SK-N-SH (cell line): ENCODE measurements around the gene ABCC4. TPM values are rescaled to one million over a fixed set of nuclear protein-coding genes. Genes with fewer than 3 reads are reported as not detected.

Experiments used
- CTCF ChIA-PET: fragments of 300-600, 350-600 bp; formaldehyde crosslinking; extraction: SDS; loops from one replicate; lab custom pipeline; 2021; lab: Yijun Ruan, JAX
- POLR2A ChIA-PET: fragments of 350-600 bp; sonication (Branson Sonifier 250); formaldehyde crosslinking; extraction: SDS; loops from one replicate; lab custom pipeline; 2020; ENCODE audit warnings: antibody characterized with exemption, inconsistent platforms; lab: Yijun Ruan, JAX
- DNase-seq: peaks from one replicate; pipeline ENCODE4 v3.0.0; 2012
- H2AFZ ChIP-seq: fragments of 200-600 bp; sonication (generic); 2 replicates; pipeline ENCODE4 v1.8.1; 2016; ENCODE audit warnings: antibody characterized with exemption, mild to moderate bottlenecking, low read depth
- H3F3A ChIP-seq: fragments of 200-600 bp; sonication (generic); replicated peaks from 2 replicates; pipeline ENCODE3; 2016; ENCODE audit warnings: antibody characterized with exemption, mild to moderate bottlenecking; ENCODE audit not compliant: insufficient read depth
- H3K27ac ChIP-seq, 2 experiments: fragments of 200-500 bp in 1 of 2; fragments of 200-600 bp in 1 of 2; sonication (Bioruptor generic) in 1 of 2; sonication (generic), shearing (Covaris generic) in 1 of 2; 2 replicates each; pipeline versions ENCODE4 v1.5.1 to v1.6.1; 2014 to 2016; ENCODE audit warnings: low read depth in 2 of 2, inconsistent platforms in 1 of 2, low read length in 1 of 2, mild to moderate bottlenecking in 1 of 2, mixed read lengths in 1 of 2
- H3K27me3 ChIP-seq: fragments of 200-600 bp; sonication (generic), shearing (Covaris generic); 2 replicates; pipeline ENCODE4 v1.6.1; 2016; ENCODE audit warnings: mixed run types; ENCODE audit not compliant: insufficient read depth
- H3K36me3 ChIP-seq, 2 experiments: fragments of 200-500 bp in 1 of 2; fragments of 200-600 bp in 1 of 2; sonication (Bioruptor generic) in 1 of 2; sonication (generic) in 1 of 2; replicated peaks in 1 of 2; 2 replicates each; pipeline versions ENCODE3 to v1.5.1; 2014 to 2016; ENCODE audit warnings: low read length in 1 of 2, mild to moderate bottlenecking in 1 of 2; ENCODE audit not compliant: insufficient read depth in 2 of 2, control insufficient read depth in 1 of 2
- H3K4me1 ChIP-seq, 2 experiments: fragments of 200-500 bp in 1 of 2; fragments of 200-600 bp in 1 of 2; sonication (Bioruptor generic) in 1 of 2; sonication (generic), shearing (Covaris generic) in 1 of 2; 2 replicates each; pipeline versions ENCODE4 v1.5.1 to v1.6.1; 2014 to 2016; ENCODE audit warnings: low read depth in 1 of 2, low read length in 1 of 2, mixed run types in 1 of 2; ENCODE audit not compliant: insufficient read depth in 2 of 2, control insufficient read depth in 1 of 2
- H3K4me2 ChIP-seq: fragments of 200-600 bp; sonication (generic), shearing (Covaris generic); 2 replicates; pipeline ENCODE4 v1.6.1; 2017; ENCODE audit warnings: mixed run types
- H3K4me3 ChIP-seq, 2 experiments: fragments of 200-500 bp in 1 of 2; fragments of 200-600 bp in 1 of 2; sonication (Bioruptor generic) in 1 of 2; sonication (generic), shearing (Covaris generic) in 1 of 2; 2 replicates each; pipeline versions ENCODE4 v1.5.1 to v1.8.1; 2014 to 2016; ENCODE audit warnings: low read depth in 2 of 2, inconsistent platforms in 1 of 2, low read length in 1 of 2, mild to moderate bottlenecking in 1 of 2, mixed read lengths in 1 of 2, moderate library complexity in 1 of 2
- H3K79me2 ChIP-seq: fragments of 200-600 bp; sonication (generic); 2 replicates; pipeline ENCODE4 v1.8.1; 2017; ENCODE audit warnings: mild to moderate bottlenecking; ENCODE audit not compliant: insufficient read depth
- H3K9ac ChIP-seq: fragments of 200-600 bp; sonication (generic); 2 replicates; pipeline ENCODE4 v1.6.1; 2017; ENCODE audit warnings: mixed run types
- H3K9me2 ChIP-seq: fragments of 200-600 bp; sonication (generic); 2 replicates; pipeline ENCODE4 v1.6.1; 2017; ENCODE audit warnings: mixed run types
- H3K9me3 ChIP-seq: fragments of 200-600 bp; sonication (generic); 2 replicates; pipeline ENCODE4 v1.6.1; 2017; ENCODE audit warnings: mixed run types, mild to moderate bottlenecking, moderate library complexity
- H4K20me1 ChIP-seq: fragments of 200-600 bp; sonication (generic); 2 replicates; pipeline ENCODE4 v1.6.1; 2017; ENCODE audit warnings: mild to moderate bottlenecking, mixed run types; ENCODE audit not compliant: insufficient read depth
- CTCF ChIP-seq: fragments of 200-600 bp; sonication (generic); IDR thresholded peaks from 2 replicates; pipeline ENCODE4 v1.6.1; 2017; ENCODE audit warnings: antibody characterized with exemption, mild to moderate bottlenecking, moderate library complexity
- ELF1 ChIP-seq: IDR thresholded peaks from 2 replicates; pipeline ENCODE4 v1.4.0; 2012
- EP300 ChIP-seq, 2 experiments: IDR thresholded peaks; 2 replicates each; pipeline versions ENCODE4 v1.4.0 to v1.6.1; 2012; ENCODE audit warnings: borderline replicate concordance in 1 of 2, low read depth in 1 of 2, low read length in 1 of 2
- EZH2phosphoT487 ChIP-seq: fragments of 200-600 bp; sonication (generic); IDR thresholded peaks from 2 replicates; pipeline ENCODE4 v1.6.1; 2017; ENCODE audit warnings: low read depth, mixed run types, mild to moderate bottlenecking, antibody characterized with exemption, moderate library complexity, borderline replicate concordance
- FOXM1 ChIP-seq: IDR thresholded peaks from 2 replicates; pipeline ENCODE4 v1.4.0; 2012; ENCODE audit warnings: low read depth, mild to moderate bottlenecking
- GABPA ChIP-seq: IDR thresholded peaks from 2 replicates; pipeline ENCODE4 v1.4.0; 2012; ENCODE audit warnings: low read depth, mild to moderate bottlenecking
- GATA2 ChIP-seq: sonication (generic); formaldehyde crosslinking; IDR thresholded peaks from 2 replicates; pipeline ENCODE4 v1.5.0; 2020; ENCODE audit warnings: mild to moderate bottlenecking, missing genetic modification reagents
- MAX ChIP-seq: IDR thresholded peaks from 2 replicates; pipeline ENCODE4 v1.4.0; 2012; ENCODE audit warnings: low read depth
- MEF2A ChIP-seq: IDR thresholded peaks from 2 replicates; pipeline ENCODE4 v1.4.0; 2012; ENCODE audit warnings: low read depth, borderline replicate concordance
- NFIC ChIP-seq: IDR thresholded peaks from 2 replicates; pipeline ENCODE4 v1.4.0; 2012; ENCODE audit warnings: borderline replicate concordance
- NRF1 ChIP-seq: IDR thresholded peaks from 2 replicates; pipeline ENCODE4 v1.6.1; 2012; ENCODE audit warnings: low read depth, mild to moderate bottlenecking, low read length
- POLR2AphosphoS5 ChIP-seq: IDR thresholded peaks from 2 replicates; pipeline ENCODE4 v1.6.1; 2012; ENCODE audit warnings: low read depth, low read length
- RCOR1 ChIP-seq: fragments of 150-350 bp; IDR thresholded peaks from 2 replicates; pipeline ENCODE4 v1.6.1; 2017; ENCODE audit warnings: antibody characterized with exemption, low read length
- RFX5 ChIP-seq: IDR thresholded peaks from 2 replicates; pipeline ENCODE4 v1.6.1; 2012; ENCODE audit warnings: mild to moderate bottlenecking, improper control_type of control experiment, low read length
- RXRA ChIP-seq: IDR thresholded peaks from 2 replicates; pipeline ENCODE4 v1.4.0; 2012; ENCODE audit warnings: low read depth, mild to moderate bottlenecking, borderline replicate concordance
- SMC3 ChIP-seq: IDR thresholded peaks from 2 replicates; pipeline ENCODE4 v1.6.1; 2012; ENCODE audit warnings: low read depth, low read length, improper control_type of control experiment
- TAF1 ChIP-seq: IDR thresholded peaks from 2 replicates; pipeline ENCODE4 v1.6.1; 2012; ENCODE audit warnings: low read depth, mild to moderate bottlenecking, low read length, moderate library complexity, borderline replicate concordance
- YY1 ChIP-seq: IDR thresholded peaks from 2 replicates; pipeline ENCODE4 v1.4.0; 2012; ENCODE audit warnings: low read depth, mild to moderate bottlenecking
- WGBS: methylation state at CpG from one replicate; pipeline ENCODE4 v1.1.6; 2017; ENCODE audit warnings: low lambda C conversion rate; 5-methylcytosine and 5-hydroxymethylcytosine counted together
- polyA plus RNA-seq, 3 experiments: library from polyadenylated mRNA; depleted of rRNA; stranded (reverse); fragments of >200 nt; gene quantifications; 2 replicates each; pipeline ENCODE4 v1.2.3, GENCODE V29; 2012

ABCC4 gene
- polyA plus RNA-seq, 1 of the 3 experiments (the other 2 are of a cell fraction): 7.8 TPM

- Histone ChIP-seq H3K79me2 (no peaks in the 10 kb centered on the region), H3K9me2 (no peaks in the 10 kb centered on the region), H4K20me1 (no peaks in the 10 kb centered on the region), H2AFZ (no peak overlapping the region), H3K27ac (peak overlapping the region in 1 of 2 experiments; percentile 68; a peak in 1 of 4 replicates), H3F3A (peaks cover 6% of the 10 kb centered on the region), H3K9ac (no peak overlapping the region), H3K4me1 (peaks cover 3 to 6% of the 10 kb centered on the region in 2 experiments; a peak in 3 of 4 replicates), H3K4me2 (no peak overlapping the region), H3K36me3 (peaks cover 0 to under 1% of the 10 kb centered on the region in 2 experiments), H3K4me3 (no peak overlapping the region), H3K9me3 (no peaks in the 10 kb centered on the region), H3K27me3 (no peaks in the 10 kb centered on the region)
- ChIA-PET POLR2A (no interaction called here), CTCF (interaction anchor here (1.4 kb wide), 2 partner anchors 9 to 11 kb away, joined by 3 read pairs; no protein-coding TSS in a partner anchor)
- WGBS: 95% methylated on average over 5 of the region's 5 CpGs
- TF ChIP-seq RFX5 (no peak), CTCF (no peak), POLR2AphosphoS5 (no peak), GATA2 (no peak), YY1 (no peak), FOXM1 (no peak), RCOR1 (no peak), EP300 (IDR thresholded peaks at IDR 0.05; ENCODE audit: borderline replicate concordance in 1 of 2, low read depth in 1 of 2, low read length in 1 of 2) (no peak), ELF1 (no peak), SMC3 (no peak), NRF1 (no peak), RXRA (no peak), TAF1 (no peak), MAX (no peak), EZH2phosphoT487 (no peak), MEF2A (no peak), GABPA (no peak)
- no peak for DNase-seq
Measured at GRCh38 chr13:95113601-95114000, 187.7 kb downstream of the ABCC4 start.

DNA sequence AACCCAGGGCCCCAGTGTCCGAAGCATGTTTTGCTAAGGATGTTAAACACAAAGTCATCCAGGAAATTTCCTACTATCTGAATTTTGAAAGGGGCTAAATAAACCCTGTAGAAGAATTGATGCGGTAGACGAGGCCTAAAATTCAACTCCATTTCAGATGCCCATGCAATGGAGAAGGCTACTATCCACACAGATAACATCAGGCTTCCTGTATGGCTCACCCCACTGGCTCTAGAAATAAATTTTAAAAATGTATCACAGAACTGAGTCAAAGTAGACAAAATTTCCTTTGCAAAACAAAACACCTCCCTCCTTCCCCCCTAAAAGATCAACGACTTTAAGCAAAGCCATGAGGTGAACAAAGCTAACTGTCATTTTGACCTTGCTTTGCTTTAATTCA lies 188.4 kb downstream of the ABCC4 start:
- Histone ChIP-seq H3K9ac (peak overlapping the region; percentile 21; the same call in 1 of the 2 replicates), H3K27ac (peak overlapping the region in 1 of 2 experiments; percentile 68; a peak in 2 of 4 replicates), H3K4me3 (no peak overlapping the region), H3K36me3 (peaks cover 0 to 3% of the 10 kb centered on the region in 2 experiments), H3K79me2 (no peaks in the 10 kb centered on the region), H3K9me3 (no peaks in the 10 kb centered on the region), H3K27me3 (no peaks in the 10 kb centered on the region), H3F3A (peaks cover 6% of the 10 kb centered on the region), H3K9me2 (no peaks in the 10 kb centered on the region), H2AFZ (peak overlapping the region; percentile 55; the same call in 1 of the 2 replicates), H4K20me1 (no peaks in the 10 kb centered on the region), H3K4me2 (no peak overlapping the region), H3K4me1 (peaks cover 3 to 6% of the 10 kb centered on the region in 2 experiments; a peak in 3 of 4 replicates)
- no peak for DNase-seq
- ChIA-PET POLR2A (no interaction called here), CTCF (interaction anchor here (1.4 kb wide), 1 partner anchor 10 kb away, joined by 3 read pairs; no protein-coding TSS in a partner anchor)
- TF ChIP-seq NFIC: no peak
- 76% methylated on average over 4 of the region's 4 CpGs for WGBS
